GM21390 (cell line): ENCODE data around the gene DGKG.
A peak's percentile ranks its signal among the peaks of the same experiment; 100 is the strongest.

Experiments
- ATAC-seq: cut with Tn5 transposase; IDR thresholded peaks from one replicate; pipeline ENCODE4 v1.9.1; 2021; ENCODE audit not compliant: unreplicated experiment

DGKG gene

GRCh38 chr3:186361762-186362536, at the start of gene DGKG:
Gene DGKG (minus strand): TSS chr3:186362234. CDS start chr3:186320459, 41,775 bp downstream.
- peak; percentile 71 for ATAC-seq

GRCh38 chr3:186411089-186411488, 49.1 kb upstream of the DGKG start:
- ATAC-seq, result no peak

- no peak for ATAC-seq
Measured at GRCh38 chr3:186406669-186407635, 44.9 kb upstream of the DGKG start.

GRCh38 chr3:186401556-186401955, 39.5 kb upstream of the DGKG start:
- no peak for ATAC-seq

- no peak for ATAC-seq
Measured at GRCh38 chr3:186400662-186401061, 38.6 kb upstream of the DGKG start.

GRCh38 chr3:186400026-186400425, 38.0 kb upstream of the DGKG start:
- no peak for ATAC-seq

- no peak for ATAC-seq
Measured at GRCh38 chr3:186394566-186395217, 32.7 kb upstream of the DGKG start.

- ATAC-seq, result no peak
Measured at GRCh38 chr3:186386883-186387560, 25.0 kb upstream of the DGKG start.

GRCh38 chr3:186385856-186386602, 24.0 kb upstream of the DGKG start:
- ATAC-seq, result no peak

GRCh38 chr3:186383026-186383993, 21.3 kb upstream of the DGKG start:
- no peak for ATAC-seq

- ATAC-seq, result no peak
Measured at GRCh38 chr3:186382217-186382885, 20.3 kb upstream of the DGKG start.

GRCh38 chr3:186381424-186382216, 19.6 kb upstream of the DGKG start:
- ATAC-seq, result no peak

GRCh38 chr3:186380622-186381380, 18.8 kb upstream of the DGKG start:
- no peak for ATAC-seq

- ATAC-seq, result no peak
Measured at GRCh38 chr3:186375443-186375842, 13.4 kb upstream of the DGKG start.

GRCh38 chr3:186374376-186374775, 12.3 kb upstream of the DGKG start:
- no peak for ATAC-seq

- no peak for ATAC-seq
Measured at GRCh38 chr3:186369217-186369616, 7.2 kb upstream of the DGKG start.

GRCh38 chr3:186368717-186369116, 6.7 kb upstream of the DGKG start:
- ATAC-seq, result no peak
